Transverse colon (tissue), 3 donors: ENCODE data around the gene ZFPL1.

Experiments
- CTCF ChIP-seq, 5 experiments: fragments of 200-600 bp in 3 of 5; fragments of 450-650 bp in 2 of 5; sonication (generic) in 3 of 5; IDR thresholded peaks; 1 replicate in 2 of 5; 2 replicates in 3 of 5; pipeline ENCODE4 v1.5.1; 2016 to 2017; ENCODE audit warnings: antibody characterized with exemption in 5 of 5, inconsistent platforms in 3 of 5, mild to moderate bottlenecking in 2 of 5, moderate library complexity in 1 of 5
- POLR2A ChIP-seq: fragments of 450-650 bp; IDR thresholded peaks from one replicate; pipeline ENCODE4 v1.6.1; 2016; ENCODE audit warnings: antibody characterized with exemption, mild to moderate bottlenecking, moderate library complexity

DNA sequence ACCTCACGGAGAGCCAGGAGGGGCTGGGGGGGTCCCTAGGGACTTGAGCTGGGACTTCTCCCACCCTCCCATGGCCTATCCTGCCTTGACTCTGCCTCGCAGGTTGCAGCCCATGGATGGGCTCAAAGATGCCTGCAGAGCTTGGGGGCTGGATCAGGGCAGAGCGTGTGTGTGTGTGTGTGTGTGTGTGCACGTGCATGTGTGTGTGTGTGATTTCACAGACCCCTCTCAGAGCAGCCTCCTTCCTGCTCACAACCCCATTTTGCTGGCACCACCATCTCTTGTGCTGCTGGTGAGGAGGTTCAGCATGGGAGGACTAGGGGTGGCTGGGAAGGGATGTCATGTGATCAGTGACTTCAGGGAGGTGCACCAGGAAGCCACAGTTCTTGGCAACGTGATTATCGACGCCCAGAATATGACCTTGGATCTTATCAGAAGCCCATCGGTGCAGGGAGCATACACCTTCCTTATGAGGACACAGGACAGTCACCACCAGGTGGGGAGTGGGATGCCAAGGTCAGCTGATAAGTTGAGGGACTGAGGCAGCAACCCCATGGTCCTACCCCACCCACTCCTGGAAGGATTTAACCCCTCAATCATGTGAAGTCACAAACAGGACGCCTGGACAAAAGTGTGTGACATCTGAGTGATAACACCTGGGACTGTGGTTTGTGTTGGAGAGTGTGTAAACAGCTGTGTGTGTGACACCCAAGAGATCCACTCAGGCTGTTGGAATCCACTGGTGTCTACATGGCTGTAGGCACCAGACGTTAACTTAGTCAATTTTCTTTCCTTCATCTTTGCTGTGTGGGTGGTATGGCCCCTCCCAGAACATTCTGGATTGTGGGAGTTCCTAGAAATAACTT is 23.8 kb upstream of the ZFPL1 start:
- no peak for TF ChIP-seq POLR2A
- TF ChIP-seq CTCF (IDR thresholded peaks at IDR 0.05): no peak
